GM10266 (cell line): ENCODE results near the gene NANOGP8.

Source experiments
- DNase-seq: peaks from one replicate; pipeline ENCODE4 v3.0.0; 2012; ENCODE audit errors: extremely low spot score
- CTCF ChIP-seq: IDR thresholded peaks from 2 replicates; pipeline ENCODE4 v1.5.1; 2012; ENCODE audit warnings: mild to moderate bottlenecking, low read depth; ENCODE audit not compliant: control insufficient read depth, insufficient read depth; ENCODE audit errors: missing control alignments

NANOGP8 gene

GRCh38 chr15:35108453-35108852 is 23.4 kb upstream of the NANOGP8 start:
- TF ChIP-seq CTCF, result no peak
- no peak for DNase-seq

- DNase-seq, result no peak
- no peak for TF ChIP-seq CTCF
These were observed 22.5 kb upstream of the NANOGP8 start for GRCh38 chr15:35107561-35107960.

GRCh38 chr15:35107122-35107521 is 22.0 kb upstream of the NANOGP8 start:
- TF ChIP-seq CTCF, result no peak
- no peak for DNase-seq

GRCh38 chr15:35104526-35105147 is 19.5 kb upstream of the NANOGP8 start:
- TF ChIP-seq CTCF, result no peak
- DNase-seq, result no peak

GRCh38 chr15:35102186-35102585 is 17.1 kb upstream of the NANOGP8 start:
- no peak for DNase-seq
- TF ChIP-seq CTCF, result no peak

- no peak for DNase-seq
- TF ChIP-seq CTCF, result no peak
These were observed 16.2 kb upstream of the NANOGP8 start for GRCh38 chr15:35101335-35101734.

GRCh38 chr15:35098737-35099136 is 13.6 kb upstream of the NANOGP8 start:
- TF ChIP-seq CTCF, result no peak
- DNase-seq, result no peak
